ENCODE results near the gene NAT10.
"Not testable (repeated sequence)": the region's sequence is repeated elsewhere in the genome, so short reads cannot be mapped to it uniquely, and the experiment has no call there.

Gene NAT10

GRCh38 chr11:34072832-34073231 lies 32.6 kb upstream of the NAT10 start:
- Histone ChIP-seq H3K4me1 (ENCODE audit: control insufficient read depth, insufficient read depth, low read length, unreplicated experiment) (peaks cover 38% of the 10 kb centered on the region), H3K27ac (ENCODE audit: low read depth, low read length) (0 out of 2 replicates have a peak overlapping the region, but pooled peaks have one; percentile 0), H3K36me3 (ENCODE audit: insufficient read depth, low read length) (peaks cover 34% of the 10 kb centered on the region), H3K27me3 (ENCODE audit: insufficient read depth, low read length) (no peaks in the 10 kb centered on the region), H2AFZ (ENCODE audit: low read length, unreplicated experiment) (no peak overlapping the region), H3K4me3 (ENCODE audit: low read depth, low read length) (no peak overlapping the region), H3K79me2 (ENCODE audit: control insufficient read depth, insufficient read depth, low read length, unreplicated experiment) (peaks cover 84% of the 10 kb centered on the region)

DNA sequence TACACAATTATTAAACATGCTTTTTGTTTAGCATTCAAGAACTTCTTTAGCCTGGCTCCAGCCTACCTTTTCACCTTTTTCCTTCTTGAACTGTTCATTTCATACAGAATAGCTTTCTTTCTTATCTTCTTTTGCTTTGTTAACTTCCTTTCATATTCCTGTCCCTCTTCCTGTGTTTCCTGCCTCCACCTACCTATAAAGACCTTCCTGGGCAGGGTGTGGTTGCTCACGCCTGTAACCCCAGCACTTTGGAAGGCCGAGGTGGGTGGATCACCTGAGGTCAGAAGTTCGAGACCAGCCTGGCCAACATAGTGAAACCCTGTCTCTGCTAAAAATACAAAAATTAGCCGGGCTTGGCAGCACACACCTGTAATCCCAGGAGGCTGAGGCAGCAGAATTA lies 31.0 kb upstream of the NAT10 start:
- no peak overlapping the region for H3K4me3 ChIP-seq (ENCODE audit: low read depth, low read length)
- H3K4me1 ChIP-seq (ENCODE audit: control insufficient read depth, insufficient read depth, low read length, unreplicated experiment): peaks cover 28% of the 10 kb centered on the region
- no peak overlapping the region for H2AFZ ChIP-seq (ENCODE audit: low read length, unreplicated experiment)
- H3K27ac ChIP-seq (ENCODE audit: low read depth, low read length): peak overlapping the region; percentile 76
- peaks cover 49% of the 10 kb centered on the region for H3K36me3 ChIP-seq (ENCODE audit: insufficient read depth, low read length)
- H3K79me2 ChIP-seq (ENCODE audit: control insufficient read depth, insufficient read depth, low read length, unreplicated experiment): peaks cover 84% of the 10 kb centered on the region
- no peaks in the 10 kb centered on the region for H3K27me3 ChIP-seq (ENCODE audit: insufficient read depth, low read length)

DNA sequence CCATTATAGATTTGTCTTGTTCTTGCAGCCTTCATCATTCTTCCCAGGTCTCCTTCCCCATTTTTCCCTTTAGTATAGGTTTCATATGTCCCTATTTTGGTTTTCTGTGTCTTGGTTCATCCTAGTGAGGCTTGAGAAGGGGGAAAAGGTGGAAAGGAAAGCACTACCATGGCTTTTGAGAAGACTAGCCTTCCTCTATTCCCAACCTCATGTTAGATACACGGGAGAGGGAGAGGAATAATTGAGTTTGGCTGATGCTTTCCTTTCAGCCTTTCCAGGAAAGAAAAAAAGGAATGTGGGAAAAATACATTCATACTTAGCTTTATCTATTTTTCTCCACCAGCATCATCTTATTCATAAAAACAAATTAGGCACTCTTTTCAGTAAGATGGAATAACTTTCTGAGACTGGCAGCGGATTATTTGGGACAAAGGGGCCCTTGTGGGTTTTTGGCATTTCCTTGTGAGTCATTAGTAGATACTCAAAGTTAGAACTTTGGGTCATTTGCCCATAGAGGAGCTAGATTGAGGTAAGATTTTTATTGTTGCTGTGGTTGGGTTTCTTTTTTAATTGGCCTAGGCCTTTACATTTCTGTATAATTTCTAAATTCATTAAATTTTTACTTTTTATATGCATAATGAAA lies 30.1 kb upstream of the NAT10 start:
- H3K79me2 ChIP-seq (ENCODE audit: control insufficient read depth, insufficient read depth, low read length, unreplicated experiment): peaks cover 82% of the 10 kb centered on the region
- H3K36me3 ChIP-seq (ENCODE audit: insufficient read depth, low read length): peaks cover 55% of the 10 kb centered on the region
- peaks cover 28% of the 10 kb centered on the region for H3K4me1 ChIP-seq (ENCODE audit: control insufficient read depth, insufficient read depth, low read length, unreplicated experiment)
- peak overlapping the region; percentile 76 for H3K27ac ChIP-seq (ENCODE audit: low read depth, low read length)
- no peak overlapping the region for H2AFZ ChIP-seq (ENCODE audit: low read length, unreplicated experiment)
- peak overlapping the region; percentile 57 for H3K4me3 ChIP-seq (ENCODE audit: low read depth, low read length)
- no peaks in the 10 kb centered on the region for H3K27me3 ChIP-seq (ENCODE audit: insufficient read depth, low read length)

- Histone ChIP-seq H3K79me2 (ENCODE audit: control insufficient read depth, insufficient read depth, low read length, unreplicated experiment) (peaks cover 73% of the 10 kb centered on the region), H3K27me3 (ENCODE audit: insufficient read depth, low read length) (no peaks in the 10 kb centered on the region), H3K4me1 (ENCODE audit: control insufficient read depth, insufficient read depth, low read length, unreplicated experiment) (peaks cover 14% of the 10 kb centered on the region), H3K4me3 (ENCODE audit: low read depth, low read length) (no peak overlapping the region), H3K27ac (ENCODE audit: low read depth, low read length) (no peak overlapping the region), H3K36me3 (ENCODE audit: insufficient read depth, low read length) (peaks cover 67% of the 10 kb centered on the region), H2AFZ (ENCODE audit: low read length, unreplicated experiment) (no peak overlapping the region)
These were observed 24.8 kb upstream of the NAT10 start for GRCh38 chr11:34080609-34081008.

GRCh38 chr11:34084637-34085036 lies 20.8 kb upstream of the NAT10 start:
- Histone ChIP-seq H3K36me3 (ENCODE audit: insufficient read depth, low read length) (peaks cover 50% of the 10 kb centered on the region), H2AFZ (ENCODE audit: low read length, unreplicated experiment) (no peak overlapping the region), H3K27ac (ENCODE audit: low read depth, low read length) (peak overlapping the region; percentile 23; the same call in 1 of the 2 replicates), H3K79me2 (ENCODE audit: control insufficient read depth, insufficient read depth, low read length, unreplicated experiment) (peaks cover 49% of the 10 kb centered on the region), H3K4me1 (ENCODE audit: control insufficient read depth, insufficient read depth, low read length, unreplicated experiment) (peaks cover 6% of the 10 kb centered on the region), H3K4me3 (ENCODE audit: low read depth, low read length) (no peak overlapping the region), H3K27me3 (ENCODE audit: insufficient read depth, low read length) (no peaks in the 10 kb centered on the region)

GRCh38 chr11:34086554-34087283 lies 18.7 kb upstream of the NAT10 start:
- Histone ChIP-seq H2AFZ (ENCODE audit: low read length, unreplicated experiment) (no peak overlapping the region), H3K27me3 (ENCODE audit: insufficient read depth, low read length) (no peaks in the 10 kb centered on the region), H3K79me2 (ENCODE audit: control insufficient read depth, insufficient read depth, low read length, unreplicated experiment) (peaks cover 44% of the 10 kb centered on the region), H3K27ac (ENCODE audit: low read depth, low read length) (peak overlapping the region; percentile 52), H3K36me3 (ENCODE audit: insufficient read depth, low read length) (peaks cover 57% of the 10 kb centered on the region), H3K4me3 (ENCODE audit: low read depth, low read length) (no peak overlapping the region), H3K4me1 (ENCODE audit: control insufficient read depth, insufficient read depth, low read length, unreplicated experiment) (peaks cover 6% of the 10 kb centered on the region)

GRCh38 chr11:34091825-34092224 lies 13.6 kb upstream of the NAT10 start:
- H3K4me3 ChIP-seq (ENCODE audit: low read depth, low read length): no peak overlapping the region

DNA sequence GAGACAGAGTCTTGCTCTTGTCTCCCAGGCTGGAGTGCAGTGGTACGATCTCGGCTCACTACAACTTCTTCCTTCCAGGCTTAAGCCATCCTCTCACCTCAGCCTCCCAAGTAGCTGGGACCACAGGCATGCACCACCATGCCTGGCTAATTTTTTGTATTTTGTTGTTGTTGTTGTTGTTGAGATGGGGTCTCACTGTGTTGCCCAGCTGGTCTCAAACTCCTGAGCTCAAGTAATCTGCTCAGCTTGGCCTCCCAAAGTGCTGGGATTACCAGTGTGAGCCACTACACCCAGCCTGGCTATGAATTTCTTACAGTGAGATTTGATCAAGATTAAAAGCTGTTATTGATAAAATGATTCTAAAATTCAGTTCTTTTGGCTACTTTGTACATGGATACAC lies 10.5 kb upstream of the NAT10 start:
- H3K79me2 ChIP-seq (ENCODE audit: control insufficient read depth, insufficient read depth, low read length, unreplicated experiment); H3K4me1 ChIP-seq (ENCODE audit: control insufficient read depth, insufficient read depth, low read length, unreplicated experiment); H2AFZ ChIP-seq (ENCODE audit: low read length, unreplicated experiment); H3K4me3 ChIP-seq (ENCODE audit: low read depth, low read length); H3K27me3 ChIP-seq (ENCODE audit: insufficient read depth, low read length); H3K27ac ChIP-seq (ENCODE audit: low read depth, low read length): not testable (repeated sequence)
- H3K36me3 ChIP-seq (ENCODE audit: insufficient read depth, low read length): peaks cover 72% of the 10 kb centered on the region

More at GRCh38 chr11:34091825-34092224, 13.6 kb upstream of the NAT10 start:
- Histone ChIP-seq H3K79me2 (ENCODE audit: control insufficient read depth, insufficient read depth, low read length, unreplicated experiment) (peaks cover 19% of the 10 kb centered on the region), H3K27ac (ENCODE audit: low read depth, low read length) (no peak overlapping the region), H3K27me3 (ENCODE audit: insufficient read depth, low read length) (no peaks in the 10 kb centered on the region), H3K4me1 (ENCODE audit: control insufficient read depth, insufficient read depth, low read length, unreplicated experiment) (no peaks in the 10 kb centered on the region), H3K36me3 (ENCODE audit: insufficient read depth, low read length) (peaks cover 52% of the 10 kb centered on the region), H2AFZ (ENCODE audit: low read length, unreplicated experiment) (no peak overlapping the region)

- Histone ChIP-seq H3K79me2 (ENCODE audit: control insufficient read depth, insufficient read depth, low read length, unreplicated experiment) (no peaks in the 10 kb centered on the region), H3K36me3 (ENCODE audit: insufficient read depth, low read length) (peaks cover 60% of the 10 kb centered on the region), H3K27ac (ENCODE audit: low read depth, low read length) (no peak overlapping the region), H3K4me3 (ENCODE audit: low read depth, low read length) (no peak overlapping the region), H3K27me3 (ENCODE audit: insufficient read depth, low read length) (no peaks in the 10 kb centered on the region), H3K4me1 (ENCODE audit: control insufficient read depth, insufficient read depth, low read length, unreplicated experiment) (no peaks in the 10 kb centered on the region), H2AFZ (ENCODE audit: low read length, unreplicated experiment) (no peak overlapping the region)
These were observed 6.6 kb upstream of the NAT10 start for GRCh38 chr11:34098813-34099212.

DNA sequence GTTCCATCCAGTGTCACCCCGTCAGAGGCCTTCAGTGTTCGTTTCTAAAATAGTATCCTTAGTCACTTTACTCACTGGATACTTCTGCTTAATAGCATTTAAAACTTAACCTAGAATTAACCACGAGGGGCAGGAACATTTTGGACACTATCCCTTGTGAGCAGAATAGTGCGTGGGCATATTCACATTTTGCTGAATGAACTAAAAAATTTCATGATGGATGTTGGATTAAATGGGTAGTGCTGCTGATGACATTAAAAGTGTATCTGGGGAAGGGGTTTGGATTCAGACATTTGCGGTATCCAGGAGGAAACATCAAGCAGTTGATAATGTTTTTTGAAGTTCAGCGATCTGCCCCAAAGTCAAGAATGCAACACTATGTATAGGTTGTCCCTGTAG lies 750 bp upstream of the NAT10 start:
- Histone ChIP-seq H3K4me3 (ENCODE audit: low read depth, low read length) (peak overlapping the region; percentile 88), H3K27me3 (ENCODE audit: insufficient read depth, low read length) (no peaks in the 10 kb centered on the region), H3K4me1 (ENCODE audit: control insufficient read depth, insufficient read depth, low read length, unreplicated experiment) (peaks cover 17% of the 10 kb centered on the region), H3K27ac (ENCODE audit: low read depth, low read length) (peak overlapping the region; percentile 78), H2AFZ (ENCODE audit: low read length, unreplicated experiment) (no peak overlapping the region), H3K36me3 (ENCODE audit: insufficient read depth, low read length) (peaks cover 27% of the 10 kb centered on the region), H3K79me2 (ENCODE audit: control insufficient read depth, insufficient read depth, low read length, unreplicated experiment) (peaks cover 42% of the 10 kb centered on the region)

Data from ACC112 (cell line).